Effector CD8-positive, alpha-beta T cell (primary cell): ENCODE results near the gene BACH2.
"Not testable (repeated sequence)": the region's sequence is repeated elsewhere in the genome, so short reads cannot be mapped to it uniquely, and the experiment has no call there.

Source experiments
- DNase-seq: peaks from one replicate; lab custom pipeline; 2025; lab: John Stamatoyannopoulos, UW

The BACH2 gene

GRCh38 chr6:90214461-90214860, 82.2 kb downstream of the BACH2 start:
- DNase-seq = no peak

GRCh38 chr6:90212274-90212673, 84.4 kb downstream of the BACH2 start:
- no peak for DNase-seq

GRCh38 chr6:90209527-90209926, 87.1 kb downstream of the BACH2 start:
- no peak for DNase-seq

GRCh38 chr6:90208690-90209089, 88.0 kb downstream of the BACH2 start:
- not testable (repeated sequence) for DNase-seq

- no peak for DNase-seq
Observed at GRCh38 chr6:90204327-90205056, 92.2 kb downstream of the BACH2 start.

- no peak for DNase-seq
Observed at GRCh38 chr6:90203672-90204071, 93.0 kb downstream of the BACH2 start.

GRCh38 chr6:90202156-90202555, 94.5 kb downstream of the BACH2 start:
- DNase-seq = no peak

- DNase-seq = no peak
Observed at GRCh38 chr6:90199900-90200299, 96.7 kb downstream of the BACH2 start.

- no peak for DNase-seq
Observed at GRCh38 chr6:90198758-90199425, 97.8 kb downstream of the BACH2 start.

- no peak for DNase-seq
Observed at GRCh38 chr6:90197854-90198496, 98.7 kb downstream of the BACH2 start.

- DNase-seq = no peak
Observed at GRCh38 chr6:90195094-90195829, 101.4 kb downstream of the BACH2 start.

- DNase-seq = no peak
Observed at GRCh38 chr6:90194371-90194841, 102.2 kb downstream of the BACH2 start.

- no peak for DNase-seq
Observed at GRCh38 chr6:90193359-90193758, 103.3 kb downstream of the BACH2 start.

- no peak for DNase-seq
Observed at GRCh38 chr6:90192857-90193256, 103.8 kb downstream of the BACH2 start.

GRCh38 chr6:90190752-90191395, 105.8 kb downstream of the BACH2 start:
- DNase-seq = no peak

GRCh38 chr6:90190131-90190530, 106.5 kb downstream of the BACH2 start:
- no peak for DNase-seq

- no peak for DNase-seq
Observed at GRCh38 chr6:90187437-90188121, 109.1 kb downstream of the BACH2 start.

GRCh38 chr6:90186637-90187371, 109.8 kb downstream of the BACH2 start:
- no peak for DNase-seq

- DNase-seq = no peak
Observed at GRCh38 chr6:90186026-90186425, 110.6 kb downstream of the BACH2 start.
